GM19455 (cell line): ENCODE measurements around the gene FPR1.
"Not testable (repeated sequence)": the region's sequence is repeated elsewhere in the genome, so short reads cannot be mapped to it uniquely, and the experiment has no call there.

ENCODE experiments used
- ATAC-seq: cut with Tn5 transposase; IDR thresholded peaks from one replicate; pipeline ENCODE4 v1.9.1; 2021; ENCODE audit not compliant: unreplicated experiment

The FPR1 gene

GRCh38 chr19:51738523-51738922 lies 13.2 kb downstream of the FPR1 start:
- not testable (repeated sequence) for ATAC-seq

- no peak for ATAC-seq
Measured at GRCh38 chr19:51737924-51738323, 13.8 kb downstream of the FPR1 start.

- no peak for ATAC-seq
Measured at GRCh38 chr19:51737389-51737788, 14.3 kb downstream of the FPR1 start.

- no peak for ATAC-seq
Measured at GRCh38 chr19:51735759-51736449, 15.8 kb downstream of the FPR1 start.

GRCh38 chr19:51733742-51734522 lies 17.7 kb downstream of the FPR1 start:
- no peak for ATAC-seq

GRCh38 chr19:51729781-51730180 lies 21.9 kb downstream of the FPR1 start:
- no peak for ATAC-seq

GRCh38 chr19:51727349-51727880 lies 24.3 kb downstream of the FPR1 start:
- ATAC-seq, result no peak

GRCh38 chr19:51726049-51726448 lies 25.6 kb downstream of the FPR1 start:
- no peak for ATAC-seq

- ATAC-seq, result no peak
Measured at GRCh38 chr19:51724543-51724942, 27.1 kb downstream of the FPR1 start.

GRCh38 chr19:51722492-51722891 lies 29.2 kb downstream of the FPR1 start:
- no peak for ATAC-seq

GRCh38 chr19:51721905-51722304 lies 29.8 kb downstream of the FPR1 start:
- ATAC-seq, result no peak

GRCh38 chr19:51719251-51719988 lies 32.3 kb downstream of the FPR1 start:
- ATAC-seq, result no peak

- ATAC-seq, result no peak
Measured at GRCh38 chr19:51716925-51717324, 34.8 kb downstream of the FPR1 start.

- ATAC-seq, result no peak
Measured at GRCh38 chr19:51715850-51716249, 35.8 kb downstream of the FPR1 start.

- no peak for ATAC-seq
Measured at GRCh38 chr19:51714848-51715247, 36.8 kb downstream of the FPR1 start.

- ATAC-seq, result no peak
Measured at GRCh38 chr19:51713319-51714285, 38.1 kb downstream of the FPR1 start.

GRCh38 chr19:51712461-51713081 lies 39.1 kb downstream of the FPR1 start:
- ATAC-seq, result no peak

GRCh38 chr19:51711702-51712101 lies 40.0 kb downstream of the FPR1 start:
- no peak for ATAC-seq

GRCh38 chr19:51710163-51710562 lies 41.5 kb downstream of the FPR1 start:
- no peak for ATAC-seq

GRCh38 chr19:51709575-51709974 lies 42.1 kb downstream of the FPR1 start:
- no peak for ATAC-seq
